Aorta (tissue), 5 donors: ENCODE measurements around the gene DPP6. TPM values are rescaled to one million over a fixed set of nuclear protein-coding genes. Genes with fewer than 3 reads are reported as not detected.

ENCODE experiments used
- ATAC-seq: fragments of 200-7000 bp; cut with Tn5 transposase; one replicate; pipeline ENCODE4 v1.9.1; 2022; ENCODE audit warnings: moderate library complexity; ENCODE audit not compliant: low FRiP score
- DNase-seq, 2 donors: peaks; one replicate each; pipeline ENCODE4 v3.0.0-alpha.2; 2020
- H3K27ac ChIP-seq, 2 donors: one replicate each; pipeline ENCODE4 v1.5.1; 2013; ENCODE audit warnings: low read length in 2 of 2, mild to moderate bottlenecking in 2 of 2, moderate library complexity in 2 of 2, control low read depth in 1 of 2, inconsistent platforms in 1 of 2, low read depth in 1 of 2
- H3K27me3 ChIP-seq, 2 donors: one replicate each; pipeline ENCODE4 v1.6.1; 2013; ENCODE audit warnings: control low read depth in 1 of 2, low read length in 1 of 2, mild to moderate bottlenecking in 1 of 2, moderate library complexity in 1 of 2; ENCODE audit not compliant: insufficient read depth in 2 of 2, control insufficient read depth in 1 of 2
- H3K36me3 ChIP-seq, 2 donors: one replicate each; pipeline ENCODE4 v1.6.1; 2013; ENCODE audit warnings: control low read depth in 1 of 2, low read length in 1 of 2, mild to moderate bottlenecking in 1 of 2; ENCODE audit not compliant: insufficient read depth in 2 of 2, control insufficient read depth in 1 of 2
- H3K4me1 ChIP-seq, 2 donors: one replicate each; pipeline ENCODE4 v1.6.1; 2013; ENCODE audit warnings: low read length in 2 of 2, control low read depth in 1 of 2, mild to moderate bottlenecking in 1 of 2, moderate library complexity in 1 of 2; ENCODE audit not compliant: insufficient read depth in 2 of 2, control insufficient read depth in 1 of 2
- H3K4me3 ChIP-seq, 2 donors: one replicate each; pipeline ENCODE4 v1.5.1; 2013; ENCODE audit warnings: low read length in 2 of 2, control low read depth in 1 of 2, mild to moderate bottlenecking in 1 of 2
- H3K9me3 ChIP-seq: one replicate; pipeline ENCODE4 v1.6.1; 2013; ENCODE audit warnings: mild to moderate bottlenecking, low read length; ENCODE audit not compliant: control insufficient read depth
- WGBS, 2 donors: extraction: QIAGEN DNeasy Blood & Tissue Kit; methylation state at CpG; one replicate each; pipeline ENCODE4 v1.1.7; 2013; 5-methylcytosine and 5-hydroxymethylcytosine counted together
- intact Hi-C, 2 donors: fragments of 100-400 bp; cut with DNase I; formaldehyde crosslinking; loops; one replicate each; pipeline versions ENCODE4 v1.14.2 to v1.15.0; 2022
- polyA plus RNA-seq, 2 donors: library from polyadenylated mRNA; stranded (reverse); fragments of 200-250 nt; gene quantifications; one replicate each; pipeline ENCODE4 v1.2.3, GENCODE V29; 2013
- total RNA-seq, 2 donors: library from RNA; stranded (reverse); fragmentation: NEBNext Ultra II Directional; extraction: Animal tissue kit (Norgen Biotek cat#: 25700); gene quantifications; one replicate each; pipeline ENCODE4 v1.2.1, GENCODE V29; 2021
- donor health status: healthy with polysubstance abuse.
- donor health status: Bipolar disorder and iron deficiency.
- donor health status: DM: no; HTN: no; CAD: no.
- donor health status: DM: no; HTN: no; CAD: no.
- donor health status: DM: yes; HTN: yes; CAD: no.

Gene DPP6
- total and polyA plus RNA-seq, 4 donors = 0.69 TPM; not detected in 3

GRCh38 chr7:154308928-154309327 is 256.7 kb downstream of the DPP6 start:
- intact Hi-C loops = no loop called here
- 18 to 33% methylated on average over 5 of the region's 5 CpGs for WGBS, 2 donors
- Histone ChIP-seq H3K4me1 (no peaks in the 10 kb centered on the region), H3K36me3 (no peaks in the 10 kb centered on the region), H3K27ac (no peak overlapping the region), H3K27me3 (no peaks in the 10 kb centered on the region), H3K4me3 (no peak overlapping the region), H3K9me3 (no peaks in the 10 kb centered on the region)
- no peak for DNase-seq
- no peak for ATAC-seq

- no peak for ATAC-seq
- WGBS, 2 donors = 53 to 69% methylated on average over 4 of the region's 4 CpGs
- intact Hi-C loops = no loop called here
These were observed 257.9 kb downstream of the DPP6 start for GRCh38 chr7:154310114-154310513.

GRCh38 chr7:154324196-154324595 is 272.0 kb downstream of the DPP6 start:
- Histone ChIP-seq H3K9me3 (no peaks in the 10 kb centered on the region), H3K4me3 (no peak overlapping the region), H3K36me3 (no peaks in the 10 kb centered on the region), H3K4me1 (no peaks in the 10 kb centered on the region), H3K27me3 (no peaks in the 10 kb centered on the region), H3K27ac (no peak overlapping the region)
- intact Hi-C loops = no loop called here
- ATAC-seq = no peak
- no peak for DNase-seq
- 87 to 89% methylated on average over 9 of the region's 9 CpGs for WGBS, 2 donors

More at GRCh38 chr7:154310114-154310513, 257.9 kb downstream of the DPP6 start:
- H3K4me1 ChIP-seq = no peaks in the 10 kb centered on the region
- H3K27ac ChIP-seq = no peak overlapping the region
- H3K27me3 ChIP-seq = no peaks in the 10 kb centered on the region
- H3K4me3 ChIP-seq = no peak overlapping the region
- no peaks in the 10 kb centered on the region for H3K9me3 ChIP-seq
- DNase-seq = no peak
- no peaks in the 10 kb centered on the region for H3K36me3 ChIP-seq

- WGBS, 2 donors = 47 to 77% methylated on average over 3 of the region's 3 CpGs
- intact Hi-C loops = no loop called here
- Histone ChIP-seq H3K4me1 (no peaks in the 10 kb centered on the region), H3K9me3 (no peaks in the 10 kb centered on the region), H3K27ac (no peak overlapping the region), H3K27me3 (no peaks in the 10 kb centered on the region), H3K4me3 (no peak overlapping the region), H3K36me3 (no peaks in the 10 kb centered on the region)
- ATAC-seq (no peak), DNase-seq (no peak)
These were observed 274.2 kb downstream of the DPP6 start for GRCh38 chr7:154326421-154326820.

GRCh38 chr7:154330318-154330717 is 278.1 kb downstream of the DPP6 start:
- DNase-seq (no peak), ATAC-seq (no peak)
- Histone ChIP-seq H3K4me1 (no peaks in the 10 kb centered on the region), H3K27me3 (no peaks in the 10 kb centered on the region), H3K4me3 (no peak overlapping the region), H3K9me3 (no peaks in the 10 kb centered on the region), H3K36me3 (no peaks in the 10 kb centered on the region), H3K27ac (no peak overlapping the region)
- 81 to 84% methylated on average over 12 of the region's 12 CpGs for WGBS, 2 donors
- intact Hi-C loops = no loop called here

- no peaks in the 10 kb centered on the region for H3K36me3 ChIP-seq
- intact Hi-C loops = no loop called here
- H3K27ac ChIP-seq = no peak overlapping the region
- ATAC-seq = no peak
- no peaks in the 10 kb centered on the region for H3K4me1 ChIP-seq
- H3K9me3 ChIP-seq = no peaks in the 10 kb centered on the region
- H3K4me3 ChIP-seq = no peak overlapping the region
- no peak for DNase-seq
- no peaks in the 10 kb centered on the region for H3K27me3 ChIP-seq
- WGBS, 2 donors = 78 to 80% methylated on average over 15 of the region's 15 CpGs
These were observed 280.8 kb downstream of the DPP6 start for GRCh38 chr7:154332811-154333580.

GRCh38 chr7:154336295-154336694 is 284.1 kb downstream of the DPP6 start:
- intact Hi-C loops = no loop called here
- 89 to 93% methylated on average over 12 of the region's 12 CpGs for WGBS, 2 donors
- ATAC-seq = no peak
- no peak for DNase-seq
- H3K4me3 ChIP-seq = no peak overlapping the region
- H3K27ac ChIP-seq = no peak overlapping the region
- peaks cover 2% of the 10 kb centered on the region for H3K9me3 ChIP-seq
- H3K4me1 ChIP-seq = no peaks in the 10 kb centered on the region
- H3K36me3 ChIP-seq = no peaks in the 10 kb centered on the region
- no peaks in the 10 kb centered on the region for H3K27me3 ChIP-seq

GRCh38 chr7:154338701-154339506 is 286.7 kb downstream of the DPP6 start:
- DNase-seq (no peak), ATAC-seq (no peak)
- Histone ChIP-seq H3K27me3 (no peaks in the 10 kb centered on the region), H3K4me3 (no peak overlapping the region), H3K9me3 (peaks cover 2% of the 10 kb centered on the region), H3K27ac (no peak overlapping the region), H3K36me3 (no peaks in the 10 kb centered on the region), H3K4me1 (no peaks in the 10 kb centered on the region)
- 63 to 65% methylated on average over 23 of the region's 23 CpGs for WGBS, 2 donors
- intact Hi-C loops = no loop called here
